PC-9 (cell line): ENCODE measurements around the gene TRAPPC6A. TPM values are rescaled to one million over a fixed set of nuclear protein-coding genes. Genes with fewer than 3 reads are reported as not detected.

ENCODE experiments used
- BruUV-seq: library from RNA; stranded (reverse); fragments of 400-500 nt; replicated peaks from 2 replicates; lab custom pipeline; 2021; lab: Mats Ljungman, UMichigan
- CTCF ChIA-PET: fragments of 300-600 bp; sonication (Branson Sonifier 250); formaldehyde crosslinking; loops from one replicate; lab custom pipeline; 2022; ENCODE audit warnings: antibody characterized with exemption; lab: Charles Lee
- POLR2A ChIA-PET: fragments of 300-600 bp; sonication (Branson Sonifier 250); formaldehyde crosslinking; loops from one replicate; lab custom pipeline; 2022; ENCODE audit warnings: antibody characterized with exemption; ENCODE audit not compliant: unreplicated experiment; lab: Charles Lee
- DNase-seq, 2 experiments: peaks; one replicate each; pipeline versions ENCODE4 v3.0.0 to v3.0.0-alpha.2; 2015 to 2022; ENCODE audit warnings: mixed read lengths in 1 of 2
- H2AFZ ChIP-seq: fragments of 200-600 bp; sonication (generic); 2 replicates; pipeline ENCODE4 v1.8.1; 2017; ENCODE audit warnings: antibody characterized with exemption
- H3F3A ChIP-seq: fragments of 200-600 bp; sonication (generic); 2 replicates; pipeline ENCODE4 v1.8.1; 2017; ENCODE audit warnings: antibody characterized with exemption, mild to moderate bottlenecking, low read depth; ENCODE audit not compliant: insufficient read depth
- H3K27ac ChIP-seq: fragments of 200-600 bp; sonication (generic); 2 replicates; pipeline ENCODE4 v1.6.1; 2016; ENCODE audit warnings: mixed run types
- H3K27me3 ChIP-seq: fragments of 200-600 bp; sonication (generic); 2 replicates; pipeline ENCODE4 v1.6.1; 2016; ENCODE audit warnings: low read depth, mixed run types; ENCODE audit not compliant: insufficient read depth
- H3K36me3 ChIP-seq: fragments of 200-600 bp; sonication (generic); 2 replicates; pipeline ENCODE4 v1.6.1; 2016; ENCODE audit warnings: low read depth, mixed run types
- H3K4me1 ChIP-seq: fragments of 200-600 bp; sonication (generic); replicated peaks from 2 replicates; pipeline ENCODE4 v1.6.1; 2016; ENCODE audit warnings: mixed run types; ENCODE audit not compliant: insufficient read depth
- H3K4me2 ChIP-seq: fragments of 200-600 bp; sonication (generic); 2 replicates; pipeline ENCODE4 v1.6.1; 2017; ENCODE audit warnings: mixed run types
- H3K4me3 ChIP-seq: fragments of 200-600 bp; sonication (generic); 2 replicates; pipeline ENCODE4 v1.6.1; 2016; ENCODE audit warnings: mixed run types
- H3K79me2 ChIP-seq: fragments of 200-600 bp; sonication (generic); 2 replicates; pipeline ENCODE4 v1.6.1; 2017; ENCODE audit warnings: low read depth, mixed run types
- H3K9me2 ChIP-seq: fragments of 200-600 bp; sonication (generic); 2 replicates; pipeline ENCODE4 v1.8.1; 2017; ENCODE audit warnings: mild to moderate bottlenecking; ENCODE audit not compliant: insufficient read depth
- H3K9me3 ChIP-seq: fragments of 200-600 bp; sonication (generic); 2 replicates; pipeline ENCODE4 v1.8.1; 2016; ENCODE audit warnings: low read depth; ENCODE audit not compliant: insufficient read depth
- H4K20me1 ChIP-seq: fragments of 200-600 bp; sonication (generic); 2 replicates; pipeline ENCODE4 v1.8.1; 2017; ENCODE audit not compliant: insufficient read depth
- CTCF ChIP-seq: fragments of 200-600 bp; sonication (generic); conservative IDR thresholded peaks from 2 replicates; pipeline ENCODE4 v1.6.1; 2017; ENCODE audit warnings: mixed run types, antibody characterized with exemption, mild to moderate bottlenecking, moderate library complexity
- EZH2 ChIP-seq: fragments of 200-600 bp; sonication (generic); IDR thresholded peaks from 2 replicates; pipeline ENCODE4 v1.8.0; 2017; ENCODE audit warnings: antibody characterized with exemption, low read depth
- intact Hi-C: fragments of 100-400 bp; cut with micrococcal nuclease; formaldehyde crosslinking; loops from one replicate; pipeline ENCODE4 v1.10.0; 2022; ENCODE audit not compliant: unreplicated experiment
- total RNA-seq: library from RNA; stranded (reverse); gene quantifications from 2 replicates; pipeline ENCODE4 v1.2.3, GENCODE V29; 2021

TRAPPC6A gene
- total RNA-seq, 1 experiment from 2014 or later, result 61.6 TPM

GRCh38 chr19:45144431-45145269 is 33.4 kb downstream of the TRAPPC6A start:
- H3K4me3 ChIP-seq, result no peak overlapping the region
- no peaks in the 10 kb centered on the region for H3K4me1 ChIP-seq
- no peak overlapping the region for H2AFZ ChIP-seq
- BruUV-seq, result no TSS peak
- no peak overlapping the region for H3K4me2 ChIP-seq
- ChIA-PET CTCF (no interaction called here), POLR2A (no interaction called here)
- DNase-seq, result no peak
- no peaks in the 10 kb centered on the region for H3K36me3 ChIP-seq
- no peaks in the 10 kb centered on the region for H3K9me2 ChIP-seq
- no peaks in the 10 kb centered on the region for H3K9me3 ChIP-seq
- no peaks in the 10 kb centered on the region for H3K27me3 ChIP-seq
- TF ChIP-seq CTCF, result no peak
- no peak for TF ChIP-seq EZH2
- H4K20me1 ChIP-seq, result peaks cover 9% of the 10 kb centered on the region; the same call in 1 of the 2 replicates
- intact Hi-C loops, result no loop called here
- H3F3A ChIP-seq, result peaks cover 10% of the 10 kb centered on the region; the same call in 1 of the 2 replicates
- no peak overlapping the region for H3K27ac ChIP-seq
- H3K79me2 ChIP-seq, result no peaks in the 10 kb centered on the region

GRCh38 chr19:45142726-45143110 is 35.3 kb downstream of the TRAPPC6A start:
- Histone ChIP-seq H3K36me3 (no peaks in the 10 kb centered on the region), H4K20me1 (peaks cover 18% of the 10 kb centered on the region), H3K27ac (no peak overlapping the region), H3K4me1 (no peaks in the 10 kb centered on the region), H3K9me3 (no peaks in the 10 kb centered on the region), H3K4me2 (no peak overlapping the region), H3K9me2 (no peaks in the 10 kb centered on the region), H3K4me3 (no peak overlapping the region), H2AFZ (no peak overlapping the region), H3F3A (no peaks in the 10 kb centered on the region; the same call in 1 of the 2 replicates), H3K27me3 (no peaks in the 10 kb centered on the region), H3K79me2 (peaks cover 5% of the 10 kb centered on the region; the same call in 1 of the 2 replicates)
- DNase-seq, result no peak
- BruUV-seq, result no TSS peak
- TF ChIP-seq EZH2 (no peak), CTCF (no peak)
- CTCF ChIA-PET, result interaction anchor here (0.5 kb wide), 1 partner anchor 78 kb away, joined by 5 read pairs; no protein-coding TSS in a partner anchor
- POLR2A ChIA-PET, result no interaction called here
- intact Hi-C loops, result no loop called here

- Histone ChIP-seq H3K4me1 (no peaks in the 10 kb centered on the region), H3F3A (no peaks in the 10 kb centered on the region; the same call in 1 of the 2 replicates), H3K36me3 (no peaks in the 10 kb centered on the region), H3K79me2 (peaks cover 5% of the 10 kb centered on the region; the same call in 1 of the 2 replicates), H3K4me2 (no peak overlapping the region), H2AFZ (no peak overlapping the region), H3K27ac (no peak overlapping the region), H3K9me3 (no peaks in the 10 kb centered on the region), H3K4me3 (no peak overlapping the region), H4K20me1 (peaks cover 24% of the 10 kb centered on the region), H3K9me2 (no peaks in the 10 kb centered on the region), H3K27me3 (no peaks in the 10 kb centered on the region)
- DNase-seq, result no peak
- no TSS peak for BruUV-seq
- POLR2A ChIA-PET, result no interaction called here
- intact Hi-C loops, result no loop called here
- CTCF ChIA-PET, result no interaction called here
- TF ChIP-seq CTCF, result no peak
- no peak for TF ChIP-seq EZH2
Observed at GRCh38 chr19:45142016-45142725, 35.9 kb downstream of the TRAPPC6A start.
